Renal cortex interstitium (tissue), 11 donors: ENCODE data around the gene SEPTIN3. TPM values are rescaled to one million over a fixed set of nuclear protein-coding genes. Genes with fewer than 3 reads are reported as not detected.
"Not testable (repeated sequence)": the region's sequence is repeated elsewhere in the genome, so short reads cannot be mapped to it uniquely, and the experiment has no call there.

Experiments used
- DNase-seq, 11 donors: peaks; one replicate each; pipeline ENCODE4 v3.0.0-alpha.2; 2013; ENCODE audit warnings: low read depth in 9 of 11, low spot score in 4 of 11; ENCODE audit errors: extremely low read depth in 1 of 11
- polyA plus RNA-seq, 3 donors: library from polyadenylated mRNA; unstranded; fragments of 120-200 nt; gene quantifications; one replicate each; pipeline ENCODE4 v1.2.1, GENCODE V29; 2013; ENCODE audit not compliant: insufficient read length in 3 of 3

Gene SEPTIN3
- polyA plus RNA-seq, 3 donors = 5.9 to 9.2 (median 8.7) TPM

DNA sequence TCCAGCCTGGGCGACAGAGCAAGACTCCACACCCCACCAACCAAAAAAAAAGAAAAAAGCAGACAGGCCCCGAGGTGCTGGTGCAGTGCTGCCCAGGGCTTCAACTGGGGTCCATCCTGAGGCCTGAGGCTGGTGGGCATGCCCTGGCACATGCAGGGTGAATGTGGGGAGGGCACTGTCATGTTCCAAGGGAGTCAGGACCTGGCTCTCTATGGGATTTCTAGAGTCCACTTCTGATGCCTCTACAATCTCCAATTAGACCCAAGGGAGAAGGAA is 32.4 kb upstream of the SEPTIN3 start:
- DNase-seq = no peak

DNA sequence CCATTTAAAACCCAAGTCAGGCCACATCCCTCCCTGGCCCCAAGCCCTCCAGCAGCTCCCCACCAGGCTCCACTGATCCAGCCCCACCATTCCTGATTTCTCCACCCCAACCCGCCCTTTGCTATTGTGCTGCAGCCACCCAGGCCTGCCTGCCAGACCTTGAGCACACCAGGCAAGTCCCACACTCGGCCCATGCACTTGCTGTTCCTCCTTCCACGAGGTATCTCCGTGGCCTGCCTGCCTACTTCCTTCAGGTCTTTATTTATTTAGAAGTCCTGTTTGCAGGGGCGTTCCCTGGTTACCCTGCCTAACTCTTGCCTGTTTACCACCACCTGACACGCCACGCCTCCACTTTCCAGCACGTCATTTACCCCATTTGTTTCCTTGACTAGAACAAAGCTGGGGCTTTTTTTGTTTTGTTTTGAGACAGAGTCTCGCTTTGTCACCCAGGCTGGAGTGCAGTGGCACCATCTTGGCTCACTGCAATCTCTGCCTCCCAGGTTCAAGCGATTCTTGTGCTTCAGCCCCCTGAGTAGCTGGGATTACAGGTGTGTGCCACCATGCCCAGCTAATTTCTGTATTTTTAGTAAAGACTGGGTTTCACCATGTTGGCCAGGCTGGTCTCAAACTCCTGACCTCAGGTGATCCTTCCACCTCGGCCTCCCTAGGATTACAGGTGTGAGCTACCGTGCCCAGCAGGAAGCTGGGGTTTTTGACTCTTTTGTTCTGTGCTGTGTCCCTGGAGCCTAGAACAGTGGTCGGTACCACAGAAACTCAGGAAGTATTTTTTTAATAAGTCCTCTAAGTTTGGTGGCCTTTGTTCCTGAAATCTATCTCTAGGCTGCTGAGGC is 29.0 kb upstream of the SEPTIN3 start:
- DNase-seq = no peak

DNA sequence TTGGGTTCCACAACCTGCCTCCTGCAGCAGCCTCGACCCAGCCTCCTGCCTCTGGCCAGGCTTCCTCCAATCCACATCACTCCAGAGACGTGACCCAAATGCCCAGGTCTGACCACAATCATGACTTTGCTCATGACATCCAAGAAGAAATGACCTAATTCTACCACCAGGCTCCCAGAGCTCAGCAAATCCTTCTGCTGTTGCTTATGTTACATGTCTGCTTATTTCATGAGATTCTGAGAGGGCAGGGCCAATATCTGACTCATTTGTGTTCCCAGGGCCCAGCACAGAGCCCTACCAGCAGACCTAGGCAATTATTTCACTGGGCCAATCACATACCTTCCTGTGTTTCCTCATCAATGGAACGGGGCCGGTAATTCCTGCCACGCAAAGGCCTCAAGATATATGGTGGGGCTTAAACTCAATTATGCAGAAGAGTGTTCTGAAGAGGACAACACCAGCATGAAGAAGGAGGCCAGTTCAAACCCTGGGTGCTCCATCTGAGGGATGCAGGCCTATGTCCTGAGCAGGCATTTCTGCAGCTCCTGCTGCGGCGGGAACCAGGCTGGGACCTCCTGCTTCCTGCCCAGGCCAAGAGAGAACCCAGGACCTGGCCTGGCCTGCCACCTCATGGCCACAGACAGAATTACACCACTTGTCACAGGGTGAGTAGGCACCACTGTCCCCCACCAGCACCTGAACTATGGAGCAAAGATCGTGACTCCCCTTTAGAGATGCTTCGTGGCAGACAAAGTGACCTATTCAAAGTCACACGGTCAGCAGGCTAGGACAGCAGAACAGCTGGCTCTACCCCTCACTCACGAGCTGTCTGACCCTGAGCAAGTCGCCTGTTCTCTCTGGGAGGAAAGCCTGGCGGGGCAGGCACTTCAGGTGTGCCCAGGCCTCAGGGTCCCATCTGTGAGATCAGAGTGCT is 28.1 kb upstream of the SEPTIN3 start:
- DNase-seq = peak in 8 of 11 donors; percentile 45 to 75 (median 68)

DNA sequence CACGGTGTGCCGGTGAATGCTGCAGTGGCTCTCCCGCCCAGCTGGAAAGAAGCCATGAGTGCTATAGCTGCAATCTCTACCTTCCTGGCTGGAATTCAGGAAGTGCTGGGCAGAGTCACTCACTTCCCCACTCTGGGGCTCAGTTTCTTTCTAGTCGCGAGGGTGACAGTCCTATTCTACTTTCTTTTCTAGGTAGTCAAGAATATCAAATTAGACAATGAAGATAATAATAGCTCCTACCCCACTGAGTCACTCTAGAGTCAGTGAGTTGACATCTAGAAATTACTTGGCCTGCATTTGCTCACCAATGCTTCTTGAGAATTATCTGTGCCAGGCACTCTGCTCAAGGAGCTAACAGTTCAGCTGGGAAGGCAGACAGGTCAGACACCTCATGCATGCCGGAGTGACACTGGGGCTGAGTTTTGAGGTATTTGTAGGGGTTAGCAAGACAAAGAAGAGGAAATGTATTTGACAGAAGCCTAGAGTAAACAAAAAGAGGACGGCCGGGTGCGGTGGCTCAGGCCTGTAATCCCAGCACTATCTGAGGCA is 25.5 kb upstream of the SEPTIN3 start:
- no peak for DNase-seq

DNA sequence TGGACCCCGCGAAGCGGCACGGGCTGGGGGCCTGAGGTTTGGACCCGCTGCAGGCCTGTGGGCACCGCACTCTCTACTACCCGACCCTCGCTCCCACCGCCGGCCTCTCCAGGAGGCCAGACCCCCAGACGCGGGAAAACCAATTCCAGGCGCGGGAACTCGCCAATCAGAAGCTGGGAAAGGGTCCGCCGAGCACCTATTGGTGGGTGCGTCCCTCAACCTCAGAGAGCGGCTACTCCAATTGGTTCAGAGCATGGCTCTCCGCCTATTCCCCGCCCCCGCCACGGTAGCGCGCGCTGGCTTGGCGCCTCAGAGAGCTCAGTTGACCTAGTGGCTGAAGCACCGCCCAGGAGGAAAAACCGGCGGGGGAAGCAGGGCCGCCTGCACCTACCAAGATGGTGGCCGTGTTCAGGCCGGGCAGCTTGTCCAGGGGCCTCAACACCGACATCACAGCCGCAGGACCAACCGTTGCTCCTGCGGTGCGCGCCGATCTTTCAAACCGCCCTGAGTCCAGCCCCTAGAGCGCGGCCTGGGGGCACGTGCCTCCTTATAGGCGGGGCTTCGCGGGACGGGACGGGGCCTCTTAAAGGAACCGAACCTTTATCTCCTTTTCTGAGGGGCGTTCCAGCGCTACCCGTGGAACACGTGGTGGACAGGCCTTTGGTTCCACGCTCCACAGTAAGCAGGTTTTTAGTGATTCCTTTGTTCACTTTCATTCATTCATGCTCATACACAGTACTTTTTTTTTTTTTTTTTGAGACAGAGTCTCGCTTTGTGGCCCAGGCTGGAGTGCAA is 22.4 kb upstream of the SEPTIN3 start, which contains the start of gene CENPM:
Gene CENPM (minus strand): TSS at position 524 of the 795 bp plus-strand sequence. CDS start 76 bp downstream, at position 448.
- peak; percentile 85 to 95 (median 91) for DNase-seq

DNA sequence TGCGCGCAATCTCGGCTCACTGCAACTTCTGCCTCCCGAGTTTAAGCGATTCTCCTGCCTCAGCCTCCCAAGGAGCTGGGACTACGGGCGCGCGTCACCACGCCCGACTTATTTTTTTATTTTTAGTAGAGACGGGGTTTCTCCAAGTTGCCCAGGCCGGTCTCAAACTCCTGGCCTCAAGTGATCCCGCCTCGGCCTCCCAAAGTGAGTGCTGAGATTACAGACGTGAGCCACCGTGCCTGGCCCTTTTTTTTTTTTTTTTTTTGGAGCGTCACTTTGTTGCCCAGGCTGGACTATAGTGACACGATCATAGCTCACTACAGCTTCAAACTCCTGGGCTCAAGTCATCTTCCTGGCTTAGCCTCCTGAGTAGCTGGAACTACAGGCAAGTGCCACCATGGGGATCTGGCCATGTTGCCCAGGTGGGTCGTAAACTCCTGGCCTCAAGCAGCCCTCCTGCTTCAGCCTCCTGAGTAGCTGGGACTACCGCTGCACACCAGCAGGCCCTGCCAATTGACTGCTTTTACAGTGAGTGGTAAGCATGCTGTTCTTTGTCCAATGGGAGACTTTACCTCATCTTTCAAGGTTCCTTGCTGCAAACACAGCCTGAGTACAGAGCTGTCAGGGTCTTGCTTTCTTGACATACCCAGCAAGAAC is 21.7 kb upstream of the SEPTIN3 start:
- no peak for DNase-seq

DNA sequence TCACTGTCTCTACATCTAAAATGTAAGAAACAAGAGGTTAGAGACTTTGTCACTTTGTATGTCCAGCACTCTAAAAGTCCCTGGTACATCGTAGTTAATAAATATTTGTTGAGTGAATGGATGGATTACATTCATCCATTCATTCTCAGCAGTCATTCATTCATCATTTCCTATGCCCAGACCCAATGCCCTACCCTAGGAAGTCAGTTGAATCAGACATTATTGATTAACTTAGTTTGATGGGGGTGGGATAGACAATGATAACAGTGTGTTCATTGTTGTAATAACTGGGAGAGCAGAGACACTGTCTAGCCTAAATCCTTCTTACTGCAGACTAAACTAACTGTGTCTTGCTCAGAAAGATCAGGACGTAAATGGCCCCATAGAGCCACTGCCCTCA is 21.1 kb upstream of the SEPTIN3 start:
- no peak for DNase-seq

DNA sequence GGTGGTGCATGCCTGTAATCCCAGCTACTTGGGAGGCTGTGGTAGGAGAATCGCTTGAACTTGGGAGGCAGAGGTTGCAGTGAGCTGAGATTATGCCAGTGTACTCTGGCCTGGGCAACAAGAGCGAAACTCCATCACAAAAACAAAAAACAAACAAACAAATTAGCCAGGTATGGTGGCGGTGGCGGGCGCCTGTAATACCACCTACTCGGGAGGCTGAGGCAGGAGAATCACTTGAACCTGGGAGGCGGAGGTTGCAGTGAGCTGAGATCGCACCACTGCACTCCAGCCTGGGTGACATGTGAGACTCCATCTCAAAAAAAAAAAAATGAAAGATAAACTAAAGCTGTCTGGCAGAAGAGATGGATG is 20.3 kb upstream of the SEPTIN3 start:
- not testable (repeated sequence) for DNase-seq

DNA sequence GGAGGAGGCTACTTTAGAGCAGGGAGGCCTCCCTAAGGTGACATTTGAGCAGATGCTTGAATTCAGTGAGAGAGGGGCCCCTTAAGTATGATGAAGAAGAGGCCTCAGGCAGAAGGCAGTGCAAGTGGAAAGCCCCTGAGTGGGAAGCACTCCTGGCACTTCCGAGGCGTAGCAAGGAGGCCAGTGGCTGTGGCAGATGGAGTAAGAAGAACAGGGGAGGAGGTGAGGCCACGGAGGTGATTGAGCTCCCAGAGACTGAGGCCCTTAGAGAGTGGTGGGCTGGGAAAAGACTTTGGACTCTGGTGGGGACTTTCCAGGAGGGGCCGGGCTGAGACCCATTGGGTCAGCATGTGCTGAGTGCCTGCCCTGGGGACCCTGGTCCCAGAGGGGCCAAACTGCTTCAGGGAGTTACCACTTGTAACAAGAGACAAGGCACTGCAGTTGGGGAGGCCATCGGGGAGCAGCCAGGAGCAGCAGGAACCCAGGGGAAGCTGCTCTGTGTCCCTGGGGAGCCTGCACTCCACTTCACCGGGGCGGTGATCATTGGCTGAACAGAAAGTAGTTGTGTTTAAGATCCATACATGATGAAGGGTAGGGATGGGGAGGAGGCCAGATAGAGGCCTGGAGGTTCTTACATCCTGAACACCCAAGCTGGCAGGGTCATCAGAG is 19.8 kb upstream of the SEPTIN3 start:
- DNase-seq = no peak

DNA sequence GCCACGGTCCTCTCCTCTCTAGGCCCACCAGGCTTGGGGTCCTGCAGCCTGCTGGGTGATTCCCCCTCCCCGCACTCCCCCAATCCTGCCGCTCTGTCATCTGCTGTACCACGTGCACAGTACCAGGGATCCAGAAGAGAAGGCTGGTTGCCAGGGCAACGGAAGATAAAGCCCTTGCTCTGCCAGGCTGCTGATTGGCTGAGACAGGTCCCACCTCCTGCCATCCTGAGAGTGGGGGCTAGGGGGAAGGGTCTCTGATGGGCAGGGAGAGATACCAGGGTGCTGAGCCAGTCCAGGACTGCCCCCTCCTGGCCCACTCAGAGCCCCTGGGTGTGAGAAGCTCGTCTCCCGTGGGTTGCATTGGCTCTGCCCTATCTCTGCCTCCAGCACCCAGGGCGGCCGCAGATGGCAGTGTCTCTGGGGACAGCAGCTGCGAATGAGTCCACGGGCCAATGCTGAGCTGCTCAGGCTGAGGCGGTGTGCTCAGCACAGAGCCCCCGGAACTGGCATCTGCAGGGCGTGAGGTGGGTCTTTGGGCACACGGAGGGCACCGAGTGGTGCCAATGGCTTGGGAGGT is 17.3 kb upstream of the SEPTIN3 start, which contains the start of gene SMIM45:
Gene SMIM45 (plus strand): TSS at position 253 of the 577 bp plus-strand sequence.
- DNase-seq = no peak

DNA sequence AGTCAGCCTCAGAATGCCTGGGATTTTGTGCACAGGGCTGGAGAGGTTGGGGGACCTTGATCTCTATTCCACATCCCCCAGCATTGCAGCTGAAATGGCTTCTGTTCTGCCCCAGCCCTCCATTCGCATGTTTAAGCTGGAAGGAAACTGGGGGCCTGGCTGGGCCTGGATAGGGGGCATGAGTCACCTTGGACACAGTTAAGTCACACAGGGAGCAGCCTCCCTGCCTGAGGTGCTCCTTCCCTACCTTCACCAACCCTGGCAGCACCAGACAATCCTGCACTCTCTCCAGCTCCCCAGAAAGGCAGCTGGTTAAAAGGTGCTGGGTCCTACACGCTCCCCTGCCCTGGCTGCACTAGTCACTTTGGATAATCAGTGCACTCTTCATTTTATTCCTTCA is 16.5 kb upstream of the SEPTIN3 start:
- DNase-seq = no peak

DNA sequence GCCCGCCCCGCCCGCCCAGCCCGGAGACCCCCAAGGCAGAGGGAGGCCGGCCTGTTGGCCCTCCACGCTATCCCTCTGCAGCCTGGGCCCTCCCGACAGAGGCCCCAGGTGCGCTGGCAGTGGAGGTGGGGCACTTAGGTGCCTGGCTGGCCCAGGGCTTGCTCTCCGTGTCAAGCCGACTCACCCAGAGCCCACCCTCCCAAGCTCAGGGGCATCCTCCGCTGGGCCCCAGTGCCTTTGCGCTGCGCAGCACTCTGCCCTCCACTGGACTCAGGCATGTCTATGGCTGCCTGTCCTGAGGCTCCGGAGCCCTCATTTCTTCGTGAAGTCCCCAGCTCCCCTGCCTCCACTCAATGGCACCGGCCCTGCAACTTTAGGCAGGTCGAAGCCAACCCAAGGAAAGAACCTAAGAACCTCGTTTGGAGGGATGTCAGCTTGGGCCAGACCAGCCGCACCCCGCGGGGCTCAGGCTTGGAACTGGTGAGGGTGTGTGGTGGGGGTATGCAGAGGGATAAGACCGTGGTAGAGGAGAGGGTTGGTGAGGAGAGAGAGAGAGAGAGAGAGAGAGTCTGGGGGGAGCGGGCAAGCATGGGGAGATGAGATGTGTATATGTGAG is 11.2 kb upstream of the SEPTIN3 start:
- no peak for DNase-seq

DNA sequence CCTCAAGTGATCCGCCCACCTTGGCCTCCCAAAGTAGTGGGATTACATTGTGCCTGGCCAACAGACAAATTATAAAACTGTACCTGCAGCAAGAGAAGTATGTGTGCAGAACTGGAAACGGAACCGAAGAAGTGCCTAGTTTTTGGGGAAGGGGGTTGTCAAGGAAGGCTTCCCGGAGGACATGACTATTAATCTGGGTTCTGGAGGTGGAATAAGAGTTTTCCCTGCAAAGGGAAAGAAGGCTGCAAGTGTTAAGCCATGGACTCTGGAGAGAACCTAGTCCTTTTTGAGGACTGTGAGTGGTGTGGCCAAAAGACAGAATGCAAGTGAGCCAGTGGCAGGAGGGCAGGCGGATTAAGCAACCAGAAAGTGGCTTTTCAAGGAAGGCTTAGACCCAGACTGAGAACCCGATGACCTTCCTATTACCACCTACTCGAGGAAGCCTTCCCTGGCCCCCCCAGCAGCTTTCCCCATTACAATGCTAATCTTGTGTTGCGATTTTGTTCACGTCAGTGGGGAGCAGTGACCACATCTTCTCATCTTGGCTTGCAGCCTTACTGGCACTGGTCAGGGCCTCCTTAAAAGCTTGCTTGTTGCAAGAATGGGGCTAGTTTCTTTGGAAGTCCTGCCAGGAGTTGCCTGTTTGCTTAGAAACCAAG is 5.7 kb upstream of the SEPTIN3 start:
- DNase-seq = no peak

DNA sequence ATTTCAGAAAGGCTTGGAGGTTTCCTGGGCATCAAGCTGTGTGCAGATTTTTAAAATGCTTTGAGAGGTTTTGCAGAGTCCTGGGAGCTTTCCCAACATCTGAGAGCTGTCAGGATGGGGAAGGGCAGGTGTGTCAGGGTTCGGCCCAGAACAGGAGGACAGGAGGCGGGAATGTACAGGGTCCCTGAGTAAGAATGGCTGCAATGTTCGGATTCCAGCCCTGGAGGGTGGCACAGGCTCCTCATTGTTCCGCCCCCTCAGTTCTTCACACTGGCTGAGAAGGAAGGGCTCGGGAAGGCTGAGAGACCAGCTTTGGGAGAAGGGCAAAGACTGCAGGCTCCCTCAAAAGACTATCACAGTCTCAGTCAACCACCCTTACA is 5.1 kb upstream of the SEPTIN3 start:
- DNase-seq = no peak

DNA sequence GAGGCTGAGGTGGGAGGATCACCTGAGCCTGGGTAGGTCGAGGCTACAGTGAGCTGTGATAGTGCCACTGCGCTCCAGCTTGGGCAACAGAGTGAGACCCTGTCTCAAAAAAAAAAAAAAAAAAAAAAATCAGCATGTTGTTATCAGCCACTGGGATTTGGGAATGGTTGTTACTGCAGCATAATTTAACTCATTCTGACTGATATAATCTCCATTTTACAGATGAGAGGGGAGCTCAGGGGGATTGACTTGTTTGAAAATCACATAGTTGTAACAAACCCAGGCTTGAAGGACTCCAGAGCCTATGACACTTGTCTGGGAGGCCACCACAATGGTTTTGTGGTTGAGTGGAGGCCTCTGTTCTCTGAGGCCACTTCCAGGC is 3.0 kb upstream of the SEPTIN3 start:
- DNase-seq = no peak

DNA sequence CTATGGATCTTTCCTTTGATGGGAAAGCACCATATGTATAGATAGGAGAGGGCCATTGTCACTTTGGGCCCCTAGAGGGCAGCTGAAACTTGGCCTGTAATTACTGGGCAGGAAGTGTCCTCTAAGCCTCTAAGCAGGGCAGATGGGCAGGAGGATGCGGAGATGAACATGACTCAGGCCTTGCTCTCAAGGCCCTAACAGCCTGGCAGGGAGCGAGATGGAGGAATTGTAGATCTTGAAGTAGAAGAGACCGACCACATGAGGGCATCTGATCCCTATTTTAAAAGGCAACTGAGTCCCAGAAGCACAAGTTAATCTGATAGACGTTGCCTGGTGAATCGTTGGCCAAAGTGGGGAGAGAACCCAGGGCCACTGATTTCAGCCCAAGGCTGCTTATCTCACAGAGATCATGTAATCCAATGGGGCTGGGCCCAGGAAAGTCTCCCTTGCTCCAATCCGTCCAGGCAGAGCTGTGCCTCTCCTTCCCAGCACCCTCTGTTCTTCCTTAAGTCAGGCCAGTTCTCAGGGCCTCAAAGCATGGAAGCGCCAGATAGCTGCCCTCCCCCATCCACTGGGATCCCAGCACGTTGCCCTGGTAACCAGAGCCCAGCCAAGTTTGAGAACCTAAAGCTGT is 2.5 kb upstream of the SEPTIN3 start:
- DNase-seq = peak in 1 of 11 donors; percentile 34
